Tibial nerve (tissue), 4 donors: ENCODE measurements around the gene ERBB3. TPM values are rescaled to one million over a fixed set of nuclear protein-coding genes. Genes with fewer than 3 reads are reported as not detected.
A peak's percentile ranks its signal among the peaks of the same experiment; 100 is the strongest.

Experiments
- DNase-seq, 2 donors: peaks; one replicate each; pipeline ENCODE4 v3.0.0-alpha.2; 2019; ENCODE audit warnings: low spot score in 2 of 2
- H3K27ac ChIP-seq, 4 donors: fragments of 200-600 bp; sonication (generic) in 3 of 4; one replicate each; pipeline ENCODE4 v1.5.1; 2017 to 2019; ENCODE audit warnings: mild to moderate bottlenecking in 1 of 4
- H3K27me3 ChIP-seq, 2 donors: fragments of 200-600 bp; sonication (generic) in 1 of 2; one replicate each; pipeline versions ENCODE4 v1.5.1 to v1.6.0; 2017 to 2019
- H3K36me3 ChIP-seq, 3 donors: fragments of 200-600 bp; sonication (generic); one replicate each; pipeline ENCODE4 v1.5.1; 2018 to 2019
- H3K4me1 ChIP-seq, 4 donors: fragments of 200-600 bp; sonication (generic) in 3 of 4; one replicate each; pipeline ENCODE4 v1.5.1; 2017 to 2019
- H3K4me3 ChIP-seq, 4 donors: fragments of 200-600 bp; sonication (generic) in 3 of 4; one replicate each; pipeline ENCODE4 v1.5.1; 2017 to 2019; ENCODE audit warnings: mild to moderate bottlenecking in 1 of 4, moderate library complexity in 1 of 4
- H3K9me3 ChIP-seq, 4 donors: fragments of 200-600 bp; sonication (generic) in 3 of 4; one replicate each; pipeline ENCODE4 v1.5.1; 2017 to 2019
- CTCF ChIP-seq, 5 experiments: fragments of 200-600 bp in 3 of 5; fragments of 450-650 bp in 2 of 5; sonication (generic) in 3 of 5; IDR thresholded peaks; one replicate each; pipeline ENCODE4 v1.5.1; 2016 to 2019; ENCODE audit warnings: antibody characterized with exemption in 5 of 5, mild to moderate bottlenecking in 3 of 5, moderate library complexity in 2 of 5
- EP300 ChIP-seq, 2 donors: sonication (generic); formaldehyde crosslinking; IDR thresholded peaks; one replicate each; pipeline ENCODE4 v1.6.1; 2017; ENCODE audit warnings: antibody characterized with exemption in 2 of 2, mild to moderate bottlenecking in 1 of 2
- POLR2A ChIP-seq, 2 donors: fragments of 450-650 bp; IDR thresholded peaks; one replicate each; pipeline ENCODE4 v1.6.1; 2017; ENCODE audit warnings: antibody characterized with exemption in 2 of 2, mild to moderate bottlenecking in 2 of 2, moderate library complexity in 2 of 2
- WGBS, 2 donors: methylation state at CpG; one replicate each; pipeline ENCODE4 v1.1.5; 2018; 5-methylcytosine and 5-hydroxymethylcytosine counted together
- total RNA-seq, 4 donors: library from RNA; depleted of rRNA; stranded (reverse); fragments of >200 nt; gene quantifications; one replicate each; pipeline ENCODE4 v1.1.0, GENCODE V29; 2016

ERBB3 gene
- total RNA-seq, 4 donors from 2014 or later = 90.6 to 165 (median 99.8) TPM

GRCh38 chr12:56137853-56138571 lies 58.0 kb downstream of the ERBB3 start:
- TF ChIP-seq EP300 (IDR thresholded peaks at IDR 0.05) (no peak), POLR2A (IDR thresholded peaks at IDR 0.05) (no peak), CTCF (IDR thresholded peaks at IDR 0.05) (no peak)
- H3K27ac ChIP-seq = no peak overlapping the region
- H3K4me1 ChIP-seq = no peaks in the 10 kb centered on the region
- no peaks in the 10 kb centered on the region for H3K27me3 ChIP-seq
- 93 to 96% methylated on average over 14 of the region's 14 CpGs for WGBS, 2 donors
- no peaks in the 10 kb centered on the region for H3K9me3 ChIP-seq
- no peak for DNase-seq
- peaks cover 0 to 99% (median 61%) of the 10 kb centered on the region in 3 donors for H3K36me3 ChIP-seq
- H3K4me3 ChIP-seq = no peak overlapping the region

DNA sequence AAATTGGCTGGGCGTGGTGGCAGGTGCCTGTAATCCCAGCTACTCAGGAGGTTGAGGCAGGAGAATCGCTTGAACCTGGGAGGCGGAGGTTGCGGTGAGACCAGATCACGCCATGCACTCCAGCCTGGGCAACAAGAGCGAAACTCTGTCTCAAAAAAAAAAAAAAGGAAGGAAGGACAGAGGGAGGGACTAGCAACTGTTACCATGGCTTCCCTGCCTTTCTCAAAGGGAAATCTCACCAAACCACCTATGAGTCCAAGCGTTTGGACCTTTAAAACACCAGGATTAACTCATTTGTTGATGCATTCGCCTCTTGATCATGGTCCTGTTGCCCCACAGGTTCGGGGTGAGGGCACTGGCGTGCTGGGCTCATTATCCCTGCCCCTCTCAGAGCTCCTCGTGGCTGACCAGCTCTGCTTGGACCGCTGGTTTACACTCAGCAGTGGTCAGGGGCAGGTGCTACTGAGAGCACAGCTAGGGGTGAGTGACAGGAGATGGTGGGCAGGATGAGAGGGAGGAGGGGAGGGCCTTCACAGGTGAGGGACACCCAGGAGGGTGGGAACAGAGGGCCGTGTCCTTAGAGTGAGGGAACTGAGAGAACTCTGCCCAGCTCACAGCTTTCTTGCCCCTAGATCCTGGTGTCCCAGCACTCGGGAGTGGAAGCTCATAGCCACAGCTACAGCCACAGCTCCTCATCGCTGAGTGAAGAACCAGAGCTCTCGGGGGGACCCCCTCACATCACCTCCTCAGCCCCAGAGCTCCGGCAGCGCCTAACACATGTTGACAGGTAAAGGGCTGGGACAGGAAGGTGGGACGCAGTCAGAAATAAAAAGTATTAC lies 62.2 kb downstream of the ERBB3 start:
- H3K4me1 ChIP-seq = peaks cover 0 to 19% (median 6%) of the 10 kb centered on the region in 4 donors

GRCh38 chr12:56143217-56143616 lies 63.3 kb downstream of the ERBB3 start:
- Histone ChIP-seq H3K27ac (peak overlapping the region in 1 of 4 donors; percentile 65), H3K36me3 (peaks cover 0 to 74% (median 37%) of the 10 kb centered on the region in 3 donors), H3K4me3 (no peak overlapping the region), H3K27me3 (no peaks in the 10 kb centered on the region), H3K4me1 (peaks cover 0 to 19% (median 6%) of the 10 kb centered on the region in 4 donors), H3K9me3 (no peaks in the 10 kb centered on the region)
- DNase-seq = no peak
- no peak for TF ChIP-seq EP300 (IDR thresholded peaks at IDR 0.05)
- TF ChIP-seq POLR2A (IDR thresholded peaks at IDR 0.05) = no peak
- TF ChIP-seq CTCF (IDR thresholded peaks at IDR 0.05) = no peak
- 69 to 74% methylated on average over 4 of the region's 4 CpGs for WGBS, 2 donors

More for the DNA sequence above, 62.2 kb downstream of the ERBB3 start:
- no peak for DNase-seq
- TF ChIP-seq POLR2A (IDR thresholded peaks at IDR 0.05) = no peak
- no peak for TF ChIP-seq CTCF (IDR thresholded peaks at IDR 0.05)
- no peak for TF ChIP-seq EP300 (IDR thresholded peaks at IDR 0.05)
- H3K4me3 ChIP-seq = no peak overlapping the region
- H3K27ac ChIP-seq = peak overlapping the region in 1 of 4 donors; percentile 65
- peaks cover 0 to 84% (median 45%) of the 10 kb centered on the region in 3 donors for H3K36me3 ChIP-seq
- 87 to 88% methylated on average over 19 of the region's 19 CpGs for WGBS, 2 donors
- H3K27me3 ChIP-seq = no peaks in the 10 kb centered on the region
- H3K9me3 ChIP-seq = no peaks in the 10 kb centered on the region

- Histone ChIP-seq H3K4me3 (no peak overlapping the region), H3K27ac (peak overlapping the region in 1 of 4 donors; percentile 65), H3K4me1 (peaks cover 0 to 19% (median 6%) of the 10 kb centered on the region in 4 donors), H3K27me3 (no peaks in the 10 kb centered on the region), H3K9me3 (no peaks in the 10 kb centered on the region), H3K36me3 (peaks cover 0 to 67% (median 30%) of the 10 kb centered on the region in 3 donors)
- peak in 1 of 2 donors; percentile 30 for DNase-seq
- peak in 1 of 2 donors; percentile 41 for TF ChIP-seq EP300 (IDR thresholded peaks at IDR 0.05)
- no peak for TF ChIP-seq CTCF (IDR thresholded peaks at IDR 0.05)
- no peak for TF ChIP-seq POLR2A (IDR thresholded peaks at IDR 0.05)
- WGBS, 2 donors = 70 to 74% methylated on average over 8 of the region's 8 CpGs
Observed at GRCh38 chr12:56143870-56144269, 63.9 kb downstream of the ERBB3 start.
